Measurements from ENCODE around the gene TFEC. TPM values are rescaled to one million over a fixed set of nuclear protein-coding genes. Genes with fewer than 3 reads are reported as not detected.
"Not testable (repeated sequence)": the region's sequence is repeated elsewhere in the genome, so short reads cannot be mapped to it uniquely, and the experiment has no call there.

Gene TFEC
- total RNA-seq, 1 donor from 2014 or later = 1.2 TPM

GRCh38 chr7:115941703-115942268 is 88.8 kb downstream of the TFEC start:
- intact Hi-C loops (cut with DNase I) = no loop called here
- ATAC-seq (ENCODE audit: poor library complexity) (no peak), DNase-seq (no peak)

GRCh38 chr7:115940460-115941060 is 90.0 kb downstream of the TFEC start:
- ATAC-seq (ENCODE audit: poor library complexity) = no peak
- DNase-seq = no peak
- intact Hi-C loops (cut with DNase I) = no loop called here

- intact Hi-C loops (cut with DNase I) = no loop called here
- no peak for DNase-seq
- no peak for ATAC-seq (ENCODE audit: poor library complexity)
Observed at GRCh38 chr7:115937960-115938359, 92.6 kb downstream of the TFEC start.

- ATAC-seq (ENCODE audit: poor library complexity) (no peak), DNase-seq (no peak)
- intact Hi-C loops (cut with DNase I) = no loop called here
Observed at GRCh38 chr7:115933471-115933870, 97.1 kb downstream of the TFEC start.

- no peak for DNase-seq
- ATAC-seq (ENCODE audit: poor library complexity) = no peak
- intact Hi-C loops (cut with DNase I) = no loop called here
Observed at GRCh38 chr7:115932880-115933279, 97.7 kb downstream of the TFEC start.

- intact Hi-C loops (cut with DNase I); DNase-seq; ATAC-seq (ENCODE audit: poor library complexity): not testable (repeated sequence)
Observed at GRCh38 chr7:115930184-115930583, 100.4 kb downstream of the TFEC start.

- intact Hi-C loops (cut with DNase I); ATAC-seq (ENCODE audit: poor library complexity); DNase-seq: not testable (repeated sequence)
Observed at GRCh38 chr7:115929736-115930135, 100.8 kb downstream of the TFEC start.

- intact Hi-C loops (cut with DNase I) = no loop called here
- no peak for DNase-seq
- no peak for ATAC-seq (ENCODE audit: poor library complexity)
Observed at GRCh38 chr7:115924411-115924810, 106.2 kb downstream of the TFEC start.

- ATAC-seq (ENCODE audit: poor library complexity) (no peak), DNase-seq (no peak)
- intact Hi-C loops (cut with DNase I) = no loop called here
Observed at GRCh38 chr7:115920367-115920766, 110.2 kb downstream of the TFEC start.

- ATAC-seq (ENCODE audit: poor library complexity) (no peak), DNase-seq (no peak)
- intact Hi-C loops (cut with DNase I) = no loop called here
Observed at GRCh38 chr7:115914951-115915350, 115.6 kb downstream of the TFEC start.

GRCh38 chr7:115911465-115911864 is 119.1 kb downstream of the TFEC start:
- DNase-seq = no peak
- intact Hi-C loops (cut with DNase I) = no loop called here
- ATAC-seq (ENCODE audit: poor library complexity) = no peak

- intact Hi-C loops (cut with DNase I) = no loop called here
- DNase-seq (no peak), ATAC-seq (ENCODE audit: poor library complexity) (no peak)
Observed at GRCh38 chr7:115910541-115911164, 119.9 kb downstream of the TFEC start.

- intact Hi-C loops (cut with DNase I) = no loop called here
- DNase-seq = no peak
- no peak for ATAC-seq (ENCODE audit: poor library complexity)
Observed at GRCh38 chr7:115906731-115907130, 123.8 kb downstream of the TFEC start.

- DNase-seq (no peak), ATAC-seq (ENCODE audit: poor library complexity) (no peak)
- intact Hi-C loops (cut with DNase I) = no loop called here
Observed at GRCh38 chr7:115889669-115889984, 140.9 kb downstream of the TFEC start.

GRCh38 chr7:115888981-115889668 is 141.4 kb downstream of the TFEC start:
- intact Hi-C loops (cut with DNase I) = no loop called here
- ATAC-seq (ENCODE audit: poor library complexity) (no peak), DNase-seq (no peak)

- ATAC-seq (ENCODE audit: poor library complexity) = no peak
- intact Hi-C loops (cut with DNase I) = no loop called here
- DNase-seq = no peak
Observed at GRCh38 chr7:115885550-115885949, 145.0 kb downstream of the TFEC start.

All from Right ventricle myocardium superior (tissue), 1 donor.